ENCODE data around the gene WNK3.

Gene WNK3

GRCh38 chrX:54157561-54157960 lies 200.3 kb downstream of the WNK3 start:
- no peak for DNase-seq

Data from NCI-H187 (cell line).